Tibial nerve (tissue), 4 donors: ENCODE results near the gene PTGIS.

Experiments used
- CTCF ChIP-seq, 5 experiments: fragments of 200-600 bp in 3 of 5; fragments of 450-650 bp in 2 of 5; sonication (generic) in 3 of 5; IDR thresholded peaks; one replicate each; pipeline ENCODE4 v1.5.1; 2016 to 2019; ENCODE audit warnings: antibody characterized with exemption in 5 of 5, mild to moderate bottlenecking in 3 of 5, moderate library complexity in 2 of 5
- EP300 ChIP-seq, 2 donors: sonication (generic); formaldehyde crosslinking; IDR thresholded peaks; one replicate each; pipeline ENCODE4 v1.6.1; 2017; ENCODE audit warnings: antibody characterized with exemption in 2 of 2, mild to moderate bottlenecking in 1 of 2
- POLR2A ChIP-seq, 2 donors: fragments of 450-650 bp; IDR thresholded peaks; one replicate each; pipeline ENCODE4 v1.6.1; 2017; ENCODE audit warnings: antibody characterized with exemption in 2 of 2, mild to moderate bottlenecking in 2 of 2, moderate library complexity in 2 of 2

- TF ChIP-seq CTCF (IDR thresholded peaks at IDR 0.05), result no peak
- no peak for TF ChIP-seq EP300 (IDR thresholded peaks at IDR 0.05)
- no peak for TF ChIP-seq POLR2A (IDR thresholded peaks at IDR 0.05)
These were observed 10.5 kb downstream of the PTGIS start for GRCh38 chr20:49557449-49557848.
